ENCODE measurements around the gene SMAD2.

SMAD2 gene

DNA sequence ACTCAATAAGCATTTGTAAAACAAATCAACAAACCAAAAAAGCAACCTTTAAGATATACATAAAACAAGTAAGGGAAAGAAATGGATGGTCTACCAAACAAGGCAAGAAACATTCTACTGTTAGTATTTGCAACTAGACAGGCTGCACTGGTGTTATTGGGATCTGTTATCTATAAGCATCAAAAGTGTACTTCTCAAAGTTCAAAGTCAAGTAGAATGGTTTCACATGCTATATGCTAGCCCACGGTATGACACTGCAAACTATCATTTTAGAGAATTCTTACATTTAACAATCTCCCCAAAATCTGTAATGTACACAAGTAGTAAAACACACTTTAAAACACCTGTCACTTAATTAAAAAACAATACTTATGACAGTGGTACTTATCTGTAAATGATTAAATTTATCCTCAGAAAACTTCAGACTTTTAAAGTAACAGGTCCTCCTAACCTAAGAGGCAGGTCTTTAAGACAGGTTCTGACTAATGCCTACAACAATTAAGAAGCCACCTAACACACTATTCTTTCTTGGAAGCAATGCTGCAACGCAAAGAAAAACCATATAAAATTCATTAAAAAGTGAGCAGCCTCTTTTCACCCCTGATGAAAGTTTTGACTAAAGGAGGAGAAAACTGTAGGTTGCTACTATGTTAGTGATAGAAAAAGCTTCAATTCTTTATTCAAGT lies 34.8 kb downstream of the SMAD2 start:
- no peak for DNase-seq

DNA sequence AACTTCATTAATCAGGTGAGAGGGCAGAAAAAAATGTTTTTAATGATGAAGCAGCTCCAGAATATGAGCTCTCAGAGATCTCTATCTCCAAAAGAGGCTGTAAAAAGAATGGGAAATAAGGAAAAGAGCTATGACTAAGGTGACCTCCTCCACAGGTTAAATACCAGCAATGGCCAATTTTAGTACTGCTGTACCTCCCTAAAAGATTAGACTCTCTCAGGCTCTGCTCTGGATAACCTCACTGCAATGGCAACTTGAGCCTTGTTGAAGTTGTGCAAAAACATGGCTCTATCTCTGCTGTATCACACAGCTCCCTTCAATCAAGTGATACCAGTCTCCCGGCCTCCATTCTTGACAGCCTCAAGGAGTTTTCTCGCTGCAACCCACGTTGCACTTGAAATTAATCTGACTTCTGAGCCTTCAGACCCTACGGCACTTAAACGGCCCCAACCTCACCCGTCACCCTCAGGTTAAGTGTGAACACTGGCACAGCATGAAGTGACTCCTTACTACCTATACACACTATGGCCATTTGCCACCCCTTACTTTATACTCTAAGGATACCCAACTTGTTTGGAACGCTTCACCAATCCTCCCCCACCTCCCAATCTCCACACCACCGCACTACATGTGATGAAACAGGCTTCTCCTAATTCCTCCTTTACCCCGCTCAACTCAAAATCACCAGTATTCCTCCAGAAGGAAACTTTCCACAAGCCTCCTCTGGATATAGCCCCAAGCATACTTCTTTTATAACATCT lies 36.3 kb downstream of the SMAD2 start:
- no peak for DNase-seq

DNA sequence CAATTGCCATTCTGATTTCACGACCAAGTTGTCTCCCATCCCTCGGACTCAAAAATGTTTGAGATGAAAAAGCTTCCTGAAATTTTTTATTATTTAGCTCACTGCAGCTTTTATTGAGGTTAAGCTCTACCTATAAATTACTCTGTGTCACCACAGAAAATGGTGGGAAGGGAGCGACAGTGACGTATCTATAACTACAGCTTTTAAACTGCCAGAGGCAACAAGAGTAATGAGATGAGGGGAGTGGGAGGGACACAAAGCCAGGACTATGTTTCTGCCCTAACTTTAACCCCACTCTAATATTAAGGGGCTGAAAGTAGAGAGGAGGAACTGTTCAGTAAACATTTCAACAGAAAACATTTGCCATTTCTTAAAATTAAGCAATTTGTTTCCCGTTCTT lies 37.4 kb downstream of the SMAD2 start:
- DNase-seq = peak in 1 of 2 donors; percentile 25

DNA sequence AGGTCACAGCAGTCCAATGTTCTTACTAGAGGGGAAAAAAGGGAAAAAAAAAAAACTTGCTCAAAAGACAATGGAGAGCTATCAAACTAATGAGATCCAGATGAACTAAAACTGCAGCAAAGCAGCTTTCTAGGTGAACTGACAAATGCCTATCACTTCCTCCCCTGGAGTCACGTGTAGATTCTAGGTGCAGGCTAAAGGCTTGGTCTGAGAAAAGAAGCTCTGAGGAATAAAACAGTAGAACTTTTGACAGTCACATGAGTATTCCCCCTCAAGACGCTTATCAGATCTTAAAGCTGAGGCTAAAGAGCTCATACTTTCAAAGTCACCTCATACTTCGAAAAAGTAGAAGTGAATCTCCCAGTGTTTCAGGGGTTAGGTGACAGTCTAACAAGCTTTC lies 42.3 kb downstream of the SMAD2 start:
- no peak for DNase-seq

DNA sequence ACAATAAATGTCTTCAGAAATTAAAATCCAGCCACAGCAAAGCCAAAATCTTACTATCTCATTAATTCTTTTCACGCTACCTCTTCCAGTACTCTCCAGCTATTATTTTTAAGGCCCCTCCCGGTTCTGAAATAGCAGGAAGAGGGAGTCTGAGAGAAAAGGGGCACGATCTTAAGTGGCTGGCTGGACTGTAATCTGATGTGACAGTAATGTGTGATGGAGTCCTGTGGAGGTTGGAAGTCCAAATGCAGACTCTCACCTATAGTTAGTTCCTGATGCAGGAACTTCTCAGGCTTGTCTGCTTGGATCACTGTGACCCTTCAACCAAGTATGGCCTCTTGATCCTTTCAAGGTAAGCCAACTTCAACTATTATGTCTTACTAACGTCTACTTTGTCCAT lies 43.2 kb downstream of the SMAD2 start:
- DNase-seq = no peak

DNA sequence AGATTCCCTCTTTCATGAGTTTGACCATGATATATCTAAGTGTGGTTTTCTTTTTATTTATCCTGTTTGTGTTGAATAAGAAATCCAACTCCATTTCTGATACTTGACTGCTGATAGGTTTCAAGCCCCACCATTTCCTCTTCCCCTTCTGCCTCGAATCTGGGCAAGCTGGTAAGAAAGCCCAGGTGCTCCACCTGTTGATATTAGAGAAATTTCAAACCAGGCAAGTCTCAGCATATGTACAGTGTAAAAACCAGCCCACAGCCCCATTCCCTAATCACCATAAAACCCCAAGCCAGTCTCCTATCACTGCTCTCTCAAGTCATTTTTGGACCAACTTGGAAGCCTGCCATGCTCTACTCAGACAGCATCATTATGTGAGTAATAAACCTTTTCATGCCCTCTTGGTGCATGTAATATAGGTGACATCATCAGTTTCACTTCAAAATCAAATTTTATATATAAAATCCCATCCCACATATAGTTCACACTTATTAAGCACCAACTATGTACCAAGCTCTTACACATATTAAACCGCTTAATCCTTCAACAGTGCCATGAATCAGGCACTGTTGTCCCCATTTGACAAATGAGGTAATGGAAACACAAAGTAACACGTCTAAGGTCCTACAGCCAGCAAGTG lies 46.6 kb downstream of the SMAD2 start:
- no peak for DNase-seq

DNA sequence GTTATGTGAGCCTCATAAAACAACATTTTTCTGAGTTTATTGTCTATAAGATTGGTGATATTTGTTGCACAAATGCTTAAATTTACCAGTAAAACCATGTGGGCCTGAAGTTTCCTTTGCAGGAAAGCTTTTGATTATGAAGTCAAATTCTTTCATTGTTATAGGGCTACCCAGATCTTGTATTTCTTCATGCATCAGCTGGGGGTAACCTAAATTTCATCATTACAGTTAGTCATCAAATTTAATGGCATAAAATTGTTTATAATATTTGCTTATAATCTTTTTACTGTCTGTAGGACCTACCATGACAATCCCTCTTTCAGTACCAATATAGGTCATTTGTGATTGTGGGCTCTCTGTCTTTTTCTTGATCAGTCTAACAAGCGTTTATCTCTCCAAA lies 47.8 kb downstream of the SMAD2 start:
- no peak for DNase-seq

DNA sequence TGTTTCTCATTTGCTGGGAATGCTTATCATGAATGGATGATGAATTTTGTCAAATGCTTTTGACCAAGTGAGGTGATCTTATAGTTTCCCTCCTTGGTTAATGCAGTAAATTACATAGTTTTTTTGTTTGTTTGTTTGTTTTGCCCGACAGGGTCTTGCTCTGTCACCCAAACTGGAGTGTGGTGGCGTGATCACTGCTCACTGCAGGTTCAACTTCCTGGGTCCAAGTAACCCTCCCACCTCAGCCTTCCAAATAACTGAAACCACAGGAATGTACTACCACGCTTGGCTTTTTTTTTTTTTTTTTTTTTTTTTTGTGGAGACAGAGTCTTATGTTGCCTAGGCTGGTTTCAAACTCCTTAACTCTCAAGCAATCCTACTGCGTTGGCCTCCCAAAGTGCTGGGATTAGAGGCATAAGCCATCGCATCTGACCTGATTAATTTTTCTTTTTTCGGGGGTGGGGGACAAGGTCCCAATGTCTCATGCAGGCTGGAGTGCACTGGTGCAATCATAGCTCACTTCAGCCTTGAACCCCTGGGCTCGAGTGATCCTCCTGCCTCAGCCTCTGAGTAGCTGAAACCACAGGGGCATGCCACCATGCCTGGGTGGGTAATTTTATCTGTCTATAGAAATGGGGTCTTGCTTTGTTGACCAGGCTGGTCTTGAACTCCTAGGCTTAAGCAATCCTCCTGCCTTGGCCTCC lies 48.6 kb downstream of the SMAD2 start:
- DNase-seq = no peak

DNA sequence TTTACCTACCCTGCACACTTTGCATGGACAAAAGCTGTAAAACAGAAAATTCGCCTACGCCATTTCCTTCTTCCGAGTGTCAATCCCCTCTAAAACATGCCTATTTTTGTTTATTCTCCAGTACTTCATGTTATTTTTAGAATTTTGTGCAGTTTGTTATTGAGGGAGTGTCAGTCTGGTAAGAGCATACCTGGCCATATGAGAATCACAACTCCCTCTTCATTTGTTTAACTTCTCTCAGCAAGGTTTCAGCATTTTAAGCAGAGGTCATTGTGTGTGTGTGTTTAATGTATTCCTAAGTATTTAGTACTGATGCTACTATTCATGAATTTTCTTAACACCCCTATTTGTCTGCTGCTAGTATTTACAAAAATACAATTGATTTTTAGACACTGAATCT lies 49.4 kb downstream of the SMAD2 start:
- no peak for DNase-seq

DNA sequence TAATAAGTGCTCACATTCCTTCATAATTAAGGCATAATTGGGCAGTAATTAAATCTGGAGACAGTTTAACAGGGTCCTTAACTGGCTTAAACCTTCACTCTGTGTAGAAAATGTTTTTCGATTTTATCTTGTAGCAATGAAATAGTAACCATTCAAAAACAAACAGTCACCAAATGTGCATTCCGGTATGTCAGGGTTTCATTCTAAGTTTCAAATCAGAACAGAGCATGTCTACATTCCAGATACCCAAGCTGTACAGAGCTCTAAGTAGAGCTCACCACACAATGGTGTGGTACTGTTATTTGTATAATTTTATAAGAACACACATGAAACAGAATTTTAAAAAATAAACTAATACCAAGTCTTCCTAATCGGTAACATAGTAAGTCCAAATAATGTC lies 52.6 kb downstream of the SMAD2 start:
- no peak for DNase-seq

DNA sequence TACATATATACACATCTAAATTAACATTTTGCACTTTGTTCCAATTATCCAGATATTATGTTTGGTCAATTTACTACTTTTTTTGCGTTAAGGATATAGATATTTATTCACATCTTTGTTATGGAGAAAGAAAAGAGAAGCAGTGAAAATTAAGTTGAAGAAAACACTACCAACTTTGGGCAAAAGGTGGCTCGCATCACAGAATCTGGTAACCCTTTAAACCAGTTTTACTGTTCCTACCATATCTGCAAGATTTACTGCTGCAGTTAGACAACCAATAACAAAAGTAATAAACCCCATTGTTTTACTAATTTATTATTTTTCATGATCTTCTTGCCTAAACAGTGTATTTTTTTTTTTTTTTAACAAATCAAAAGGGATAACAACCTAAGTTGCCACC lies 53.6 kb downstream of the SMAD2 start:
- no peak for DNase-seq

DNA sequence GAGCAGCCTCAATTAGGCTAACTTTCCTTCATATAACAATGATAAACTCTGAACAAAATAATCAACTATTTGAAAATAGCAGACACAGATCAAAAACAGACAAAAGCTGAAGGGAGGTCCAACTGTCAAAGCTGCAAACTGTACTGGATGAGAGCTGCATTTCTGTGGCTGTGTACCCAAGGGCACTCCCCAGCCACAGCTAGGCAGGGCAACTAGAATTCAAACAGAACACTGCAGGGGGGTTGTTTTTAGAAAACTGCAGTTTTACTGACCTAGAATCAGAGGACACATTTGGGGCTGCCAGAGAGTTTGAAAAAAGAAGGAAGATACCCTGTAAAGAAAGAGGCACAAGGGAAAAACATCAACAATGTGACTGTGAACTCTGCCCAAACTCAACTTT lies 56.8 kb downstream of the SMAD2 start:
- peak in 1 of 2 donors; percentile 0 for DNase-seq

DNA sequence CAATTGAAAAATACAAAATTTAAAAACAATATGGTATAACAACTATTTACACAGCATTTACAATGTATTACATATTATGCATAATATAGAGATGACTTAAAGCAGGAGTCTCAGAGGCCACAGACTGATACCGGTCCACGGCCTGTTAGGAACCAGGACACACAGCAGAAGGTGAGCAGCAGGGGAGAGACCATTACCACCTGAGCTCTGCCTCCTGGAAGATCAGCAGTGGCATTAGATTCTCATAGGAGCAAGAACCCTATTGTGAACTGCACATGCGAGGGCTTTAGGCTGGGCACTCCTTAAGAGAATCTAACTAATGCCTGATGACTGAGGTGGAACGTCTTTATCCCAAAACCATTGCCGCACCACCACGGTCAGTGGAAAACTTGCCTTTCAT lies 58.0 kb downstream of the SMAD2 start:
- no peak for DNase-seq

DNA sequence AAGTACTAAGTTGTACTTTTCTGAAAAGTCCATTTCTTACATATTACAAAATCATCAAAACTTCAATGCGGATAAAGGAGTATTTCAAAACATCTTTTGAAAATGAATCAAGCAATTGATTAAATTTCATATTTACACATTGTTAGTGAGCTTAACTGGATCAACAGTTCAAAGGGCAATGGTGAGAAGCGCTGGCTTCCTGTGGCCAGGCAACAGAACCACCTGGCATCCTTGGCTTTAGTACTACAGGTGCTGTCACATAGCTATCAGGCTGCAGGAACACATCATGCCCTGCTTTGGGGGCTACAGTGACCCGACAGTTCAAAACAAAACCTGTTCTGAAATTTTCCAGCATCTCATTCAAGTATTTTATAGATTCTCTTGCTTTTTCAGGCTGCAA lies 59.2 kb downstream of the SMAD2 start:
- DNase-seq = no peak

DNA sequence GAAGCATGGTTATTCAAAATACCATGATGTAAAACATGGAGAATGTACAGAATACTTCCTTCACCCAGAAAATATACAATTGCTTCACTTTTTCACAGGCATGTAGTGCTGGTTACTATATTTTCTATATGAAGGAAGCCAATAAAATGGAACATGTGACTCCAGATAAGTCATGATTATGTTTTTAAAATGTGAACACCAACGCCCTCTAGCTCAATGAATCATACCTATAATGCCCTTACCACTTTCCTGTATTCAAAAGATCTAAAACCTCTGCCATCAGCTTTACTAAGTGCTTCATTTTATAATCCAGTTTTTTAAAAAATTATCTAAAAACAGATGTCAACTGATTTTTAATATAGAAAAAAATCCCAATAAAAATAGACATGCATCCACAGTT lies 59.9 kb downstream of the SMAD2 start:
- no peak for DNase-seq

DNA sequence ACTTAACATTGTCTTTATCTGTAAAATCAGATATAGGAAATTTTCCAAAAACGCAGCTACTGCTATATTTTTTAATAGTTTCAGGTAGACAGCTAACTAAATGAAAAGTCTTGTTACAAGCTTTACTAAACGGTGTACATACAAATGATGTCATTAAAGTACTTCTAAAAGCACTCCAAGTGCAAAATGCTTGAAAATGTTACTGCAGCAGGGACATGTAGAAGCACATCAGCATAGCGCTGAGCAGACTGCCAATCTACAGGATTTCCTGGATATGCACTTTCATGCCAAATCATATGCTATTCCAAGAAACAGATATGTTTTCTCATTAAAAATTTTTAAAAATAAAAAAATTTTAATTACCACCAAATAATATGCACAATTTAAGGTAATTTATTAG lies 61.7 kb downstream of the SMAD2 start:
- DNase-seq = no peak

DNA sequence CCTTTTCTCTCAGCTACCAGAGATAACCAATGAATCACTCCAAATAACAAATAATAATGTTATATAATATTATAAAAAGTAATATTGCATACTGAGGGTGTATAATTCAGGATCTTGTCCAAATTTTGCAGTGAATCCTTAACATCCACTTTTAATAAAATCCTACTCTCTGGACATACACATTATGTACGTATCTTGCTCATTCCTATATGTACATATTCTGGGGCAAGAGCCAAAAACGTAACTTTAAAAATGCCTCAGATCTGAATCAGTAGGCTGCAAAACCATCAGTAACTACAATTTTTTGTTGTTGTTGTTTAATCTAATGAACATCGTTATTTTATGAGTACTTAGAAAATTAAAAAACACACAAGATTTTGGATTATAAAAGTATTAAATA lies 65.3 kb downstream of the SMAD2 start:
- DNase-seq = no peak

DNA sequence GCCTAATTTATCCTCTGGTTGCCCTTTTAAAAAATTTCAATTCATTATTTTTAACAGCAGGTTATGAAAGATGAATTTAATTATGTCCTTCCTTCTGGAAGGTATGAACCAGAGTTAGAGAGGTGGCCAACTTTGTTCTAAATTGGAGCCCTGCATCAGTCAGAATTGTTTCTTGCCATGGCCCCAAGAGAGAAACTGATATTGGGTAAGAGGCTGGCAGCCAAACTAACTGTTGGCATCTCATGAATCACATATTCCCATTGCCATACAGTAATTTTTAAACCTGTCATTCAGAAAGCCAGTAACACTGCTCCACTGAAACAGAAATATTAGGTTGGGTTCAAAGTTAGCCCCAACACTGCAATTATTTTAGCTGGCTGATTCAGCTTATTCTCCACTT lies 67.4 kb downstream of the SMAD2 start:
- DNase-seq = no peak

DNA sequence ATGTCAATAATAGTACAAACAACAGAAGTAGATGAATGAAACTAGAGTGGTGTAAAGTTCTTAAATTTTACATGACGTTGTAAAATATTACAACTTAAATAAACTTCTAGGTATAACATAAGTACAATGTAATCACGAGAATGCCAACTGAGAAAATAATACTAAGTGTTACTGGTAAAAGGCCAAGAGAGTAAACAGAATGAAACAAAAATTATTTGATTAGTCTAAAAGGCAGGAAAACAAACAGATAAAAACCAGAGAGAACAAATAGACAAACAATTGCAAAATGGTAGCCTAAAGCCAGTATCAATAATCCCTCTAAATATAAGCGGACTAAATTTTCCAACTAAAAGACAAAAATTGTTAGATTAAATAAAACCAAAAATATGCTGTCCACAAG lies 71.9 kb downstream of the SMAD2 start:
- DNase-seq = no peak

DNA sequence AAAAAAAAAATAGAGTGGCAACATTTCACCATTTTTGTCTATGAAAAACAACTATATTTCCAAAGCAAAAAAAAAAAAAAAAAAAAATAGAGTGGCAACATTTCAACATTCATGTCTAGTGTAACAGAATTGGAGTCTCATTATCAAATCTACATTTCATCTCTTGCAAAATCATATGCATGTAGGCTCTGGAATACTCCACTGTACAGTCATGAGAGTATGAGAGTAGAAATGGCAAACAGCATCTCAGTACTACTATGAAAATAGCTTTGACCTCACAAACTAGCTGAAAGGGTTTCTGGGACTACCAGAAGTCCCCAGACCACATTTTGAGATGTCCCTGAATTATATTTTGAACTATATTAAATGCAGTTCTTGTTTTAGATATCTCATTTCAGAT lies 82.8 kb downstream of the SMAD2 start:
- no peak for DNase-seq

DNA sequence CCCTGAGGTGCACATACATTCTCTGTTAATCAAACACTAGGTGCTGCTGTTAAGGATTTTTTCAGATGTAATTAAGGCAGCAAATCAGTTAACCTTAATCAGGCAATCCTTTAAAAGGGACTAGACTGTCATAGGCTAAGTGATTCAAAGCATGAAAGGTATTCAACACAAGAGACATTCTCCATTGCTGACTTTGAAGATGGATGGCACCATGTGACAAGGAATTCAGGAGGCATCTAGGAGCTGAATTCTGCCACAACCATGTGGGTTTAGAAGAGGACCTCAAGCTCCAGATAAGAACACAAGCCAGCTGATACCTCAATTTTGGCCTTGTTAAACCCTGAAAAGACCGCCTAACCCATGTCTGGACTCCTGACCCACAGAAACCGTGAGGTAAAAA lies 84.0 kb downstream of the SMAD2 start:
- DNase-seq = no peak

DNA sequence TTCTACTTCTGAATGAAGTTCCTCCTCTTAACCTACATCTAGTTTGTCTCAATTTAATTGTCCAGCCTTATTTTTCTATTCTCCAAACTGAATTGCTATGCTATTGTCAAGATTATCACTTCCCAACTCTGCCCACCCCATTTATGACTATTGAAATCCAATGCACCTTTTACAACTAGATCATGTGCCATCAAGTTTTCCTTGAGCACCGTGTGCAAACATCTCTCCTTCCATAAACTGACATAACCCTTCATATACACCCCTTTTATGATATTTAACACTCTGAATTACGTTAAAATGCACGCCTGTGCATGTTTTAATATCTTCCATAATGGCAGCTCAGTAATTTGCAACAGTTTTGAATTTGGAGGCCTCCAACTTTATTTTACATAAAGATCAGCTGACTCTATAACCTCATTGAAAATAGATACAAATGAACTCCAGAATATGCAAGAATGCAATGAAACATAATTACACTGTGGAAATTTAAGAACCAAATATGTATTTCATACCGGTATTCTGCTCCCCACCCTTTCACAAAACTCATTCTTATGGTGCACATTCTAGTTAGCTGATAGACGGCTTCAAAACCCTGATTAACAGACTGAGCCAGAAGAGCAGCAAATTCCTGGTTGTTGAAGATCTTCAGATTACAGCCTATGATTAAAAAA lies 85.5 kb downstream of the SMAD2 start:
- DNase-seq = no peak

DNA sequence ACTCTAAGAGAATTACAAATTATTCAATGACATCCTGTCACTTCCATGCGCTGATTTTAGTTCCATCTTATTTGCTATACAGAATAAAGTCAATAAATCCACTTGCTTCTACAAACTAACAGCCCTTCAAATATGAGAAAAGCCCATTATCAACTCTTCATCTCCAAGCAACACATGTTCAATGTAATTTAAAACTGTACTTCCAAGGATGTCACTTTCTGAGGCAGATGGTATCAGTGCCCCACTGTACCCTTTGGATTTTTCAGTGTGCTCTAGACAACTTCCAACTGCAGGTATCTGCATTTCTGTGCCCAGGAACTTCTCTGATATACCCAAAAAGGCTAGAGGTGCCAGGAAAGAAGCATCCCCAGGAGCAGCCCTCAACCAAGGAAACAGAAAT lies 87.6 kb downstream of the SMAD2 start:
- no peak for DNase-seq
